ENCODE results near the gene KIAA1671. TPM values are rescaled to one million over a fixed set of nuclear protein-coding genes. Genes with fewer than 3 reads are reported as not detected.

KIAA1671 gene
- total RNA-seq, 1 experiment from 2014 or later = 63.1 TPM

DNA sequence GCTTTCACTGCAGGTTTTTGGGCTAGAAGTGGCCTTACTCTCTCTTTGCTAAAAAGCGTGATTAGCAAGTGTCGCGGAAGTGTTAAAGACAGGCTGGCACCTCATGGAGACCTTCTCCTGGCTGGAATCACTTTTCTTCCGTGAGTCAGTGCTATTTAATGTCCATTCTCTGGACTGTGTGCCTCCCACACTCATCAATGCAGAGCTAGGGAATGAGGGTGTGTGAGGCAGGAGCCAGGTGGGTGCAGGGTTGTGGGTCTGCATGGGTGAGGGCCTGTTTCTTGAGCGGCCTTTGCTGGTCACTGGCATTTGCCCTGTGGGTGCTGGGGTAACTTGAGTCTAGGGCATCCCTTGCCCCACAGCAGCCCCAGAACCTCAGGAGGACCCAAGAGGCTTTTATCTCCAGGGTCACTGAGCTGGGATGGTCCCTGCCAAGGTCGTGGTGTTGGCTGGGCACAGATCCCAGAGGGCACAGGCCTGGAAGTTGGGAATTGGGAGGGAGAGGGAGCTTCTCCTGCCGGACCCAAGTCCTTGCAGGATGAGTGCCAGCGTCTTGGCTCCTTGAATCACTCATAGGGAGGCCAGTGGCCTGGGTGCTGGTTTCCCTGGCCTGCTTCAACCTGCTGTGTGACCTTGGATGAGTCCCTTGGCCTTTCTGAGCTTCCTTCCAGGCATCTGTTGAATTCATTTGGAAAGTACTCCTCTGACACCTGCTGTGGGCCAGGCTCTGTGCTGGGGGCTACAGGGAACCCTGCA is 30.0 kb downstream of the KIAA1671 start:
- Mint-ChIP-seq H3K9me3 (ENCODE audit: low read depth, unreplicated experiment) (no peaks in the 10 kb centered on the region), H3K4me1 (ENCODE audit: low read depth, unreplicated experiment) (no peaks in the 10 kb centered on the region), H3K36me3 (ENCODE audit: insufficient read depth, unreplicated experiment) (no peaks in the 10 kb centered on the region), H3K4me3 (ENCODE audit: low read depth, unreplicated experiment) (no peak overlapping the region), H3K27ac (ENCODE audit: unreplicated experiment) (no peak overlapping the region), H3K27me3 (ENCODE audit: unreplicated experiment) (no peaks in the 10 kb centered on the region)
- CTCF ChIA-PET = no interaction called here
- BruUV-seq (replicated peaks) = no TSS peak
- no peak for TF ChIP-seq CTCF (IDR thresholded peaks at IDR 0.05; ENCODE audit: unreplicated experiment)
- intact Hi-C loops (cut with micrococcal nuclease; ENCODE audit: unreplicated experiment) = no loop called here
- no peak for DNase-seq

- intact Hi-C loops (cut with micrococcal nuclease; ENCODE audit: unreplicated experiment) = no loop called here
- H3K4me1 Mint-ChIP-seq (ENCODE audit: low read depth, unreplicated experiment) = no peaks in the 10 kb centered on the region
These were observed 30.6 kb downstream of the KIAA1671 start for GRCh38 chr22:24983151-24983550.

GRCh38 chr22:24984122-24984521 is 31.6 kb downstream of the KIAA1671 start:
- CTCF ChIA-PET = interaction anchor here (0.6 kb wide), 1 partner anchor 200 kb away, joined by 5 read pairs; no protein-coding TSS in a partner anchor
- DNase-seq = no peak
- H3K27me3 Mint-ChIP-seq (ENCODE audit: unreplicated experiment) = no peaks in the 10 kb centered on the region
- H3K4me1 Mint-ChIP-seq (ENCODE audit: low read depth, unreplicated experiment) = peaks cover 3% of the 10 kb centered on the region
- H3K4me3 Mint-ChIP-seq (ENCODE audit: low read depth, unreplicated experiment) = no peak overlapping the region
- peaks cover 2% of the 10 kb centered on the region for H3K36me3 Mint-ChIP-seq (ENCODE audit: insufficient read depth, unreplicated experiment)
- H3K9me3 Mint-ChIP-seq (ENCODE audit: low read depth, unreplicated experiment) = no peaks in the 10 kb centered on the region
- BruUV-seq (replicated peaks) = no TSS peak
- intact Hi-C loops (cut with micrococcal nuclease; ENCODE audit: unreplicated experiment) = no loop called here
- no peak for TF ChIP-seq CTCF (IDR thresholded peaks at IDR 0.05; ENCODE audit: unreplicated experiment)
- H3K27ac Mint-ChIP-seq (ENCODE audit: unreplicated experiment) = no peak overlapping the region

More at GRCh38 chr22:24983151-24983550, 30.6 kb downstream of the KIAA1671 start:
- no peaks in the 10 kb centered on the region for H3K36me3 Mint-ChIP-seq (ENCODE audit: insufficient read depth, unreplicated experiment)
- no peaks in the 10 kb centered on the region for H3K9me3 Mint-ChIP-seq (ENCODE audit: low read depth, unreplicated experiment)
- BruUV-seq (replicated peaks) = no TSS peak
- no peak for TF ChIP-seq CTCF (IDR thresholded peaks at IDR 0.05; ENCODE audit: unreplicated experiment)
- H3K4me3 Mint-ChIP-seq (ENCODE audit: low read depth, unreplicated experiment) = no peak overlapping the region
- no peaks in the 10 kb centered on the region for H3K27me3 Mint-ChIP-seq (ENCODE audit: unreplicated experiment)
- CTCF ChIA-PET = no interaction called here
- H3K27ac Mint-ChIP-seq (ENCODE audit: unreplicated experiment) = no peak overlapping the region
- DNase-seq = no peak

DNA sequence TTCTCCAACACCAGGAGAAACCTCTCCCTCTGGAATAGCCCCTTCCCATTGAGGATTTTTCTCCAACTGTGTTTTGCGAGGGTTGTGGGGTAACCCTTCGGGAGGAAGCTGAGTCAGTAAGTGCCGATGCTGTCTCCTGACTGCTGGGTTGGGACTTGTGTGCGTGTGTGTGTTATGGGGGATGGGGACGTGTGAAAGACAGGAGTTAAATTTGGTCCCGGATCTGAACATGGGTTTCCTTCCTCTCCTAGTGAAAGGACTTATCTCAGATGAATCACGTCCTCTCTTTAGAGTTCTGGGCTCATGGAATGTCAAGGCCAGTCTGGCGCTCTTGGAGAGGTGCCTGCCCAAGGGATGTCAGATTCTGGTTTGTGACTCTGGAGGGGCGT is 33.3 kb downstream of the KIAA1671 start:
- Mint-ChIP-seq H3K4me3 (ENCODE audit: low read depth, unreplicated experiment) (no peak overlapping the region), H3K27ac (ENCODE audit: unreplicated experiment) (no peak overlapping the region), H3K27me3 (ENCODE audit: unreplicated experiment) (no peaks in the 10 kb centered on the region), H3K9me3 (ENCODE audit: low read depth, unreplicated experiment) (no peaks in the 10 kb centered on the region), H3K36me3 (ENCODE audit: insufficient read depth, unreplicated experiment) (peaks cover 8% of the 10 kb centered on the region), H3K4me1 (ENCODE audit: low read depth, unreplicated experiment) (peaks cover 10% of the 10 kb centered on the region)
- BruUV-seq (replicated peaks) = no TSS peak
- intact Hi-C loops (cut with micrococcal nuclease; ENCODE audit: unreplicated experiment) = no loop called here
- no peak for DNase-seq
- no peak for TF ChIP-seq CTCF (IDR thresholded peaks at IDR 0.05; ENCODE audit: unreplicated experiment)
- CTCF ChIA-PET = no interaction called here
